ENCODE results near the gene PLCB4.
"Not testable (repeated sequence)": the region's sequence is repeated elsewhere in the genome, so short reads cannot be mapped to it uniquely, and the experiment has no call there.

The PLCB4 gene

DNA sequence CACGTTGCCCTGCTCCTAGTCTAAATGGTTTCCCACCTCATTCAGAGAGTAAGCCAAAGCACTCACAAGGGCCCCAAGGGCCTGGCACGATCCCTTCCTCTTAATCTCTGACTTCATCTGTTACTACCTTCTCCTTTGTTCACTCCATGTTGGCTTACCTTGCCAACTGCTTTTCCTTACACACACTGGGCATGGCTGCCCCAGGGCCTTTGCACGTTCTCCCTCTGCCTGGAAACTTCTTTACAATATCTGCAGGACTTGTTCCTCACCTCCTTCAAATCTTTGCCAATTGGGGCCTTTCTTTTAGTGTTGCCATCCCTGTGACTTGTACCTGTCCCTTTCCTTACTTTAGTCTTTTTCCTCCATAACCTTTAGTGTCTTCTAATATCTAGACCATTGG lies 73.9 kb downstream of the PLCB4 start:
- DNase-seq (ENCODE audit: low spot score), result no peak

DNA sequence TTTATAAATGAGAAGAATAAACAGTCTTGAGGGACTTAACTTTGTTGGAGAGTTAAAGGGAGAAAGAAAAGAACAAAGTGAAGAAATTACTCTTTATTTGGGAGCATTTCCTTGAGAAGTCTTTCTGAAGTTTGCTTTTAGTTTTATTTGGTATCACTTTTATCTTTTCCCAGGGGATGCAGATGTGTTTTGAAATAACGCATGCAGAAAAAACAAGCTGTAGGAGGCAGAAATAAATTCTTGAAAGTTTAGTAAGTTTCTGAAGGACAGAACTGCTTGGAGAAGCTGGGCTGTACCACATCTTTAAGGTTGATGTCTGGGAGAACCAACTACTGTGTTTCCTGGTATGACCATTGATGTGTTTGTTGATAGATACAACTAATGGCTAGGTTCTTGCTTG lies 75.0 kb downstream of the PLCB4 start:
- no peak for DNase-seq (ENCODE audit: low spot score)

DNA sequence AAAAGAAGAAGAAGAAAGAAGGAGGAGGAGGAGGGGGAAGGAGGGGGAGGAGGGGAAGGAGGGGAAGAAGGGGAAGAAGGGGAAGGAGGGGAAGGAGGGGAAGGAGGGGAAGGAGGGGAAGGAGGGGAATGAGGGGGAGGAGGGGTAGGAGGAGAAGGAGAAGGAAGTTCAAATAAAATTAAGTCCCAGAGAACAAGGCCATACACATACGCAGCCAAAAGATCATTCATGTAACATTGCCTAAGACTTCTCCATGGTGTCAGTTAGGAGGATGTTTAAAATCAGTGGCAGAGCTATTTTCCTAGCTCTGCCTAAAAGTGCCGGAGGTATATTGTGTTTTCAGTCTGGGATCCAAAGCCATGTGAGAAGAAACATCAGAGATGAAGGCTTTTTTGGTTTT lies 75.8 kb downstream of the PLCB4 start:
- no peak for DNase-seq (ENCODE audit: low spot score)

DNA sequence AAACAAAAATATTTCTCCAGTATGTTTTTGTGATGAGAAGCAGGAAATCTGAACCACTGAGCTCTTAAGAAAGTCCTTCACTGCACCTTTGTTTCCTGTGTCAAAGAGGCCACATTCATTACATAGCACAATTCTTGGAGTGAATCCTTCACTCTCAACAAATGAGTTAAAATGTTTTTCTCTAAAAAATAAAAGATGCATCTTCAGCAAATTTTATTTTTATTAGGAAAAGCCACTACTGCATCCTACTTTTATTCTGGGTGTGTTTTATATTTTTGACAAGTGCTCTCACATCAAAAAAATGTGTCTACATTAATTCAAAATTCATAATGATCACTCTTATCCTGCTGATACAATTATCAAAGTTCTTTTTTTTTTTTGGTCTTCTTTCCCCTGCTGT lies 76.3 kb downstream of the PLCB4 start:
- DNase-seq (ENCODE audit: low spot score), result no peak

DNA sequence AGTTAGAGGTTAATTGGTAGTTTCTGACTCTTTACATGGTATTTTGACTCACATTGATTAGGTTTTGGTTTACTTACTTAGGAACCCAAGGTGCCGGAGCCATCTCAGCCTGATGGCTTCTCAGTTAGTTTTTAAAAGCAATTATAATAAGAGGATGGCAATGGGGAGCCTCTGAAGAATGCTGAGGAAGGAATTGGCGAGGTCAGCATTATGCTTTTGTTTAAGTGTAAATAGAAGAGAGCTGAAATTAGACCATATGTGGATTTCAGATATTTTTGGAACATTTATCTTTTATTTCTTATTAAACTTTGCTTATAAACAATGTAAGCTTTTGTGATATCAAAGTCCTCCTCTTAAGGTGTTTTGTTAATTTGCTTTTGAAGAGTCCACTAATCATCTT lies 77.8 kb downstream of the PLCB4 start:
- no peak for DNase-seq (ENCODE audit: low spot score)

DNA sequence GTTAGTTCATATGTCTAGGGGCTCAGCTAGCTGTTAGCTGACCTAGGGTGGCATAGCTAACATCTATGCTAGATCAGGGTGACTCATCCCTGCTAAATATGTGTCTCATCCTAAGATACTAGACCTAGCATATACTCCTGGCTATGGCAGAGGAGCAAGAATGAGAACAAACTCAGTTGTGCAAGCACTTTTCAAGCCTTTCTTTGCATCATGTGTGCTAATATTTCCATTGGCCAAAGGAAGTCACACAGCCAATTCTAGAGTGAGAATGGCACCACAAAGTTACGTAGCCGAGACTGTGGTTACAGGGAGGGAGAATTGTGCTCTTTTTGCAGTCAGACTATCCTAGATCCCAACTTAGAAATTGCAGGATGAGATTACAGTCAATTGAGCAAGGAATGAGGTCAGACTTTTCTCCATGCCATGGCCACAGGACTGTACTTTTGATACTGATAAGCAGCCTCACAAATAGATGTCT lies 78.7 kb downstream of the PLCB4 start:
- DNase-seq (ENCODE audit: low spot score), result peak; percentile 71

DNA sequence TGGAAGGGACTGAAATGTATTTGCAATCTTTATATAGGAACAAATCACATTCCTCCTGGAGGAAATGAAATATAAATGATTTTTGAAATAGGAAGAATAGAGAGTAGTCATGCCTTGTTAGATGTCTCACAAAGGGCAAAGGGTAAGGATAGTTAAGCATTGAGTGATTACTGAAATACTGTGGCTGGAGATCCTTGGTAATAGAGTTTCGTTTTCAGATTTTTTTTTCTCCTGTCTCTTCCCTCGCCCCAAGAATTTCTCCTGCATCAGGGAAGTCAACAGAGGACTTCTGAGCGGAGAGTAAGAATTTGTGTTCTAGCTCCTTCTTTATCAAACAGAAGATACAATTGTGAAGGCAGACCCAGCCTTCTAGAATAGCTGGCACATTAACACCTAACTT lies 79.4 kb downstream of the PLCB4 start:
- no peak for DNase-seq (ENCODE audit: low spot score)

DNA sequence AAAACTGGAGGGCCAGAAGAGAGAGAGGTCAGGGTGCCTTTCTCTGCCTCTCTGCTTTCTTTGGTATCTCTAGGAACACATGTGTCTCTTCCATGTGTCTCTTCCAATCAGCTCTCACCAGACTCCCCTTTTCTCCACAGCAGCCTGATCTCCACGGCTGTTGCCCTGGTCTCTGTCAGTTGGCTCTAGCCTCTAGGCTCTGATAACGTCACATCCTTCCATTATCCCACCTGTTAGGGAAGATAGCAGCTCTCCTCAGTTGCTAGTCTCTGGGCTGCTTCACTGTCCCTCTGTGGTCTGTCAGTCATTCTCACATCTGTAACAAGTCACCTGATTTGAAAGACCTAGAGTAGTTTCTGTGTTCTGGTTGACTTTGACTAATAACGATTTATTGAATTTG lies 80.2 kb downstream of the PLCB4 start:
- DNase-seq (ENCODE audit: low spot score), result no peak

DNA sequence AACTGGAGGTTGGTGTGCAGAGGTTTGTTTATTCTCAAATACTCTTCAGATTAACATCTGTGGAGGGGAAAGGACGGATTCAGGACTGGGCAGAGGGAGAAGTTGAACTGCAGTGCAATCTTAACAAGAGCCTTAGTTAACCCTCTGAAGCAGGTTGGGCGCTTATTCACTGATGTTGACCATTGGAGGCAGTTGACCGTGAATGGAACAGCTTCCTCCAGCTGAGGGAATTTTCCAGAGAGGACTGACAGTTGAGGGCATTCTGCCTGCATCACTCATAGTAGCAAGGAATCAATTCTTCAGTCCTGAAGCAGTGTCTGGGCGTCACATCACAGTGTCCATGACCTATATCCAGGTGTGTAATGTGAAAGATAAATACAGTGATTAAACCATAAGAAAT lies 80.9 kb downstream of the PLCB4 start:
- no peak for DNase-seq (ENCODE audit: low spot score)

DNA sequence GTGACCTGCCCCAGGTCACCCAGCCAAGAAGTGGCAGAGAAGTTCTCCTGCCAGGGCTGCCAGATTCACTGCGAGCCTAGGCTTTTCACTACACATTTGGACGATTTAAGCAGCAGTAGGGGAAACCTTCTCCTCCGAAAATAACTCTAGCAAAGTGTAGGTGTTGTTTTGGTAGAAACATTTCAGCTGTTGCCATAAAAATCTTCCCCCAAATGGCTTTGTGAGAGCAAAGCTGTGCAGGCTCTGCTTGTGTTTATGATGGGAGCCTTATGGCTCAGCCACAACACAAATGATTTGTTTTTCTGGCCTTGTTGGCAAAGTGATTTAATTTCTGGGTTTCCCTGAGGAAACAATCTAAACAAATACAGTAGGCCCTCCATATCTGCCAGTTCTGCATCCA lies 81.8 kb downstream of the PLCB4 start:
- DNase-seq (ENCODE audit: low spot score), result no peak

DNA sequence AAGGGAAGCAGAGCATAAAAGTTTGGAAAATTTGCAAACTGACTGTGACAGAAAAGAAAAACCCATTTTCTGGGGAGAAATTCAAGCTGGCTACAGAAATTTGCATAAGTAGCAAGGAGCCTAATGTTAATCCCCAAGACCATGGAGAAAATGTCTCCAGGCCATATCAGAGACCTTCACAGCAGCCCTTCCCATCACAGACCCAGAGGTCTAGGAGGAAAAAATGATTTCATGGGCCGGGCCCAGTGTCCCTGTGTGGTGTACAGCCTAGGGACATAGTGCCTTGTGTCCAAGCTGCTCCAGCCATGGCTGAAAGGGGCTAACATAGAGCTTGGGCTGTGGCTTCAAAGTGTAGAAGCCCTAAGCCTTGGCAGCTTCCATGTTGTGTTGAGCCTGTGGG lies 83.3 kb downstream of the PLCB4 start:
- not testable (repeated sequence) for DNase-seq (ENCODE audit: low spot score)

DNA sequence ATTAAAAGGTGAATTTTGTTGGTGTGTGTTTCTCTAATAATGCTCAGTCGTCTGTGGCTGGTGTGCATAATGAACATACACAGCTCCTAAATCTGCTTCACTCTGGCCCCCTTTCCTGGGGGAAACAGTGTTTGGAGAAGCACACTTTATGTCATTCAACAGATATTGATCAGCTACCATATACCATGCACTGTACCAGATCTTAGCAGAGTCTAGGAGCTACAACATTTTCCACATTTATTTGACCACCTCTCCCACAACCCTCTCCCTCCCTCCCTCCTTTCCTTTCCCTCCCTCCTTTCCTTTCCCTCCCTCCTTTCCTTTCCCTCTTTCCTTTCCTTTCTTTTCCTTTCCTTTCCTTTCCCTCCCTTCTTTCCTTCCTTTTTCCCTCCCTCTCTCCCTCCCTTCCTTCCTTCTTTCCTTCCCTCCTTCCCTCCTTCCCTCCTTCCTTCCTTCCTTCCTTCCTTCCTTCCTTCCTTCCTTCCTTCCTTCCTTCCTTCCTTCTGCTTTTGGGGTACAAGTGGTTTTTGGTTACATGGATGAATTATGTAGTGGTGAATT lies 85.7 kb downstream of the PLCB4 start:
- DNase-seq (ENCODE audit: low spot score), result no peak

DNA sequence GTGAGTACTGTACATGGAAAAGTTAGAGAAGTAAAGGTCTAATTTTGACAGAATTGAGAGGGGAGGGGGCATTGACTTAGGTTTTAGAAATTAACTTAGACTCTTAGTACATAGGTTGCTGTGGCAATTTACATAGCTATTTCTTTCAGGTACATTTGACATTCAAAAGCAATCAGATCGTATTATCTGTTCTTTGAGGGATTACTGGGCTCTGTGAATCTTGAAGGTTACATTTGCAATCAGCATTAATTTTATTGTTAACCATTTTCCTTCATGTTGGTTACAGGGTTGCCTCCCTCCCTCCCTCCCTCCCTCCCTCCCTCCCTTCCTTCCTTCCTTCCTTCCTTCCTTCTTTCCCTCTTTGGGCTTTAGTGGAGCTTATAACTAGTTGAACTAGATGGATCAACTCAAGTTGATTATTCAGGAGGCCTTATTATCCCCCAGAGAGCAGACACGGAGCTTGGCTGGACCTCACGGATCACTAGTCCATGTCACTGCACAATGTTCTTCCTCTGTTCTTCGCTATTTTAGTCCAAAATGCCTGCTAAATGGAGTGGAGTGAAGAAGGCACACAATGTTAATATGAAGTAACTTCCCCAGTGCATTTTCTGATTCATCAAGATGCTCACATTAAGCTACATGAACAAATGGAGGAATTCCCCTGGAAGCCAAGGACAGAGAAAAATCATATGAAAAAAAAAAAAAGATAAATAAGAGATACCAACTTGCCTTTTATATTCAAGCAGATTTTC lies 87.8 kb downstream of the PLCB4 start:
- no peak for DNase-seq (ENCODE audit: low spot score)

DNA sequence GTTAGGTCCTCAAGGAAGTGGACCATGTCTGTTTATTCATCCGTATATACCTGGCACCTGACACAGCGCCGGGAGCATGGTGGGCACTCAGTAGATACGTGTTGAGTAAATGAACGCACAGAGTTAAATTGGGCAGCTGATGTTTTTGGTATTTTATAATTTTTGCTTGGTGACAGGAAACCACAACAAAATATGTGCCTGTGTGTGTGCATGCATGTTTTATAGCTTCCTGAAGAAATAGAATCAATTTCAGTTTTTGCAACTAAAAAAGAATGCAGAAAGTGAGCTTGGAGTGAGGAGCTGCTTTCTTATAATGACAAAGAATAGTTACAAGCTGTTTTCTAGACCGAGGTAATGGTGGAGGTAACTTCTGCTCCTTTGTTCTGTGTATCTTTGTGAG lies 91.4 kb downstream of the PLCB4 start:
- DNase-seq (ENCODE audit: low spot score), result peak; percentile 21

DNA sequence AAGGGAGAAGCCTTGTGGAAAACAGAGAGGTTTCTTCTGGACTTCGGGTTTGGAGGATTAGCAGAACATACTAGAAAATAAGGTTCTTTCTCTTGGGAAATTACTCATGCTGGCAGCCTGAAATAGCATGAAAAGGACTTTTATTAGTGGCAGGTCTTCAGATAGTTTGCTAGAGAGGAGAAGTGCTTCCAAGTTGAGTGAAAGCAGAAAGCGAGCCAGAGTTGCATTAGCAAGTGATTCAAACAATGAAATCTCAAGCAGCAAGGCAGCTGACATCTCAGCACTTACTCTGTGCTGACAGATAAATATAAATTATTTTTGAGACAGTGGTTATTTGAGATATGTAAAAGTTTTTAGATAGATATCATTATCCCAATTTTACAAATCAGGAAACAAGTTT lies 91.9 kb downstream of the PLCB4 start:
- peak; percentile 31 for DNase-seq (ENCODE audit: low spot score)

DNA sequence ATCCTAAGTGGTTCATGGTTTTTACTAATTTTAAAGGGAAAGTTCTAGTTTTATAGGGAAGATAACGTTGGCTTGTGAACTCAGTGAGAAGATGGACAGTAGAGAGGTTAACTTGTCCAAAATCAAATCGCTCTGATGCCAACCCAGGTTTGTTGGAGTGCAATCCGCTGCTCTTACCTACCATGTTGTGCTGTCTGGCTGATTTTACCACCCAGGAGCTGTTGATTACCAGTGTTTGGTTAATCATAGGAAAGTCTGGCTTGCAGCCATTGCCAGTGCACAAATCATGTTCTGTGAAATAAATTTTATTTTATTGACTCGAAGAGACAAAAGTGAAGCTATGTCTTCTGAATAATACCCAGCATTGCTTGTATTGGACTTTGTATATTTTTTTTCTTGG lies 92.4 kb downstream of the PLCB4 start:
- no peak for DNase-seq (ENCODE audit: low spot score)

DNA sequence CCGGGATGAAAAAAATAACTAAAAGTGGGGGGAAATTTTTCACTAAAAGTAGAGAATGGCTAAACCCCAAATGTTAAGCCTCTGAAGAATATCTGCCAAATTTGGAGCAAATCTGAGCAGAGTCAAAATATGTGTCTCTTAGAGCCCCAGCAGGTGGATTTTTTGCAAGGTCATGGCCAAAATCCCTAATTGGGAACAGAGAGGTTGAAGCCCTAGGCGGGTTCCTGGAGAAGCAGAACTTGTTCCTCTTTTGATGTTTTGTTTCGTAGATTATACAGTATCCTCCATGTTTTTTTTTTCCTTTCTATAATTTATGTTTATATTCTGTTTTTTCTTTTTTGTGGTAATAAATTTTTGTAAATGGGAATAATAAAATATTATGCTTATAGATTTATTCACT lies 94.4 kb downstream of the PLCB4 start:
- DNase-seq (ENCODE audit: low spot score), result no peak

DNA sequence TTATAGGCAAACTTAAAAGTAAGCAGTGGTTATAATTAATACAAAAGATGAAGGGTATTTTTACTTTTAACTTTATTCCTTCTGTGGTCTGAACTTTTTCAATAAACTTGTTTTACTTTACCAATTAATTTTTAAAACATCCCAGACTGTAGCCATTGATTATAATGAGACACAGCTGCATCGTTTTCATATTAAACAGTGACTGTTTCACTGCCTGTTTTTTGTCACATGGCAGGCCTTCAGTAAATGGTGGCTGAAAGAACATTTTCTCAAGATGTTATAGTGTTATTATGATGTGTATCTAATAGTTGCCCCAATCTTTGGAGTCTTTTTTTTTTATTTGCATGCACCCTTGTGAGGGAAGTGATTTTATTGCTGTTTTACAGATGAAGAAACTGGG lies 95.1 kb downstream of the PLCB4 start:
- no peak for DNase-seq (ENCODE audit: low spot score)

DNA sequence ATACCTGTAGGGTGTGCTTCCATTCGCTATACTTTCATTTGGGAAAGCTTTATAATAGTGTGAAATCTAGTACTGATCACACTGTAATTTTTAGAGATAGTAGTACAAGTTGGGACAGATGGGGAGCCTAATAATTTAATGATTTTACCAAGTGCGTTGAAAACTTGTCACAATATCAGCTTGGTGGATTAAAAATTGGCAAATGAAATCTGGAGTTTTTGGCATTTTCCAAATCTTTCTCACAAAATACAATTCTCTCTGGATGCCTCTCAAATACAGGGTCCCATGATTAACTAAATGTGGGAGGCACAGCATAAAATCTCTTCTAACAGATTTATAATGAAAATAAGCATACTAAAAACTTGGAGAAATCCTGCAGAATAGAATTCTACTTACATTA lies 96.4 kb downstream of the PLCB4 start:
- no peak for DNase-seq (ENCODE audit: low spot score)

DNA sequence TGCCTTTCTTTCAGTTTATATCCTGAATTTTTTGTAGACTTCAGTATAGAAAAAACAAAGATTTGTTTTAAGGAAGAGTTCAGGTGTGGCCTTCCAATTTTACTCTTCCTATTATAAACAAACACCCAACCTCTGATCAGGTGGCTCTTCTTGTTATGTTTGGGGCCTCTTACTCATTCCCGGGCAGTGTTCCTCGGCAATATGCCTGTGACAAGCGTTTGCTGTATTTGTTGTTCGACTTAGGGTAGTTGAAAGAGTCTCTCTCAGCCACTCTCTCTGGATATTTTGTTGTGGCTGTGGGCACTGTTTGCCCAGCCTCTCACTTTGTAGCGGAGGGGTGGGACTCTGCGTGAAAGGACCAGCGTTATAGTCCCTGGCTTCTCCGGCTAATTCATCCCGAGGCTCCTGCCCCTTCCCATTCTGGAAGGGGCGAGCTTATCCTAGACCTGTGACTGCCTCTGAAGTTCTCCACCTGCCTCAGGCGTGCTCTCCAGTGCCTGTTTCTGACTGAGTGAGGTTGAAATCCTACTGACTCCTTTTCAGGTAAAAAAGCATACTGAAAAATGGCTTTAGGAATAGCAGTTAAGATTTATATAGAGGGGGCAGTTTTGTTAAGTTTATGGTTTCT lies 97.4 kb downstream of the PLCB4 start:
- DNase-seq (ENCODE audit: low spot score), result no peak

DNA sequence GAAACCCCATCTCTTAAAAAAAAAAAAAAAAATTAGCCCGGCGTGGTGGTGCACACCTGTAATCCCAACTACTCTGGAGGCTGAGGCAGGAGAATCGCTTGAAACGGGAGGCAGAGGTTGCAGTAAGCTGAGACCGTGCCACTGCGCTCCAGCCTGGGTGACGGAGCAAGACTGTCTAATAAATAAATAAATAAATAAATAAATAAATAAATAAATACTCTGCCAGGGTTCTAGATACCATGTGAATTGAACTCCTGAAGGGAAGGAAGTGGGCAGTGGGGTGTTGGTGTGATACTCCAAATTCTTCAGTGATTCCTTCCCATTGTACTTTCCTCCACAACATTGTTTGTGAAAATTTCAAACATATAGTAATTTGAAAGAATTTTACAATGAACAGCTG lies 100.5 kb downstream of the PLCB4 start:
- no peak for DNase-seq (ENCODE audit: low spot score)

DNA sequence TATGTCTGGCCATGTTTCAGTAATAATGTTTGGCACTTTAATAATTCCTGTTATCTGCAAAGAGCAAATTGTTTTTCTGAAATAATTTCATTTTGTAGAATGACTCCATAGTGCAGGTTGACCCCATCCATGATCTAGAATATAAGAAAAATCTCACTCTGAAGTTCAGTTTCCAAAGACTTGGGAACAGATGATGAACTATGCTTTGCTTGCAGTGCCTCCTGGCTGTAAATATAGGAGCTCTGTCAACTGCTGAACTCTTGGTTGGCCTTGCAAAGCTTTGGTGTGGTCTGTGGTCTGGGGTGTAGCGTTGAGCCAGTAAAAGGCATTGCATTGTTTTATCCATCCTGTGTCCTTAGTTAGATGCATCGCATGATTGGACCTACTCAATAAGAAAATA lies 104.0 kb downstream of the PLCB4 start:
- peak; percentile 25 for DNase-seq (ENCODE audit: low spot score)

DNA sequence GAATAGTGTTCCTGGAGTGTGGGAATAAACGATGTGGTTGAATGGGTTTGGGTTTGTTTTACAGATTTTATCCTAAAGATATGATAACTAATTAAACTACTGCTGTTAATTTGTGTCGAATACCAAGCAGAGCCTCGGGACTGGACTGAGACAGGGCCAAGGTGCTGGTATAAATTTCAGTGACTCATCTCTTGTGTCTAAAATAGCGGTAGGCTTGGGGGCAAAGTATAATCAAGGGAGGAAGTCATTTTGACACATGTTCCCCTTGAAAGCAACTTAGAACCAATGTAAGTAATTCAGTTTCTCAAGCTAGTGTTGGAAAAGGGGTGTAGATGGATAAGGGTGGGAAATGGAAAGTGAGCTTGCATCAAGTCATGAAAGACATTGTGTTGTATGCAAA lies 108.4 kb downstream of the PLCB4 start:
- DNase-seq (ENCODE audit: low spot score), result no peak
